ENCODE results near the gene TECRL.

DNA sequence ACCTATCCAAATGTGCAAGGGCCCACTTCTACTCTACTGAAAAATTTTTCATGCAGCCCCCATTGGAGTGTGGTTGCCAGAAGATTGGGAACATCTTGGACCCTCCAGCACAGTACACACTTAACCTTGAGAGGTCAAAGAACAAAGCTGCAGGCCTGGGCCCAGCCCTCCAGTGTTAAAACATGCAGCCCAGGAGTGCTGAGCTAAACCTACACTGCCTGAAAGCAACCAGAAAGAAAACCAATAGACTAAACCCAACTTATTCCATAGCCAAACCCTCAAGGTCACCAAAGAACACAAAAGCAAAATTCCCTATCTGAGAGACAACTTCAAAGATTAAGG, 47.9 kb downstream of the TECRL start:
- TF ChIP-seq SPI1 (IDR thresholded peaks at IDR 0.05; ENCODE audit: low read depth, low read length) (no peak), POLR2A (IDR thresholded peaks at IDR 0.05; ENCODE audit: low read depth, low read length) (no peak)
